Measurements from ENCODE around the gene EFCAB11.
A peak's percentile ranks its signal among the peaks of the same experiment; 100 is the strongest.

Gene EFCAB11

GRCh38 chr14:89954070-89955021 is at the start of gene EFCAB11:
EFCAB11 (minus strand) TSS chr14:89954730; CDS start chr14:89954660, 70 bp downstream.
- peak; percentile 97 for DNase-seq

- DNase-seq = no peak
These were observed 49.2 kb upstream of the EFCAB11 start for GRCh38 chr14:90003526-90004307.

DNA sequence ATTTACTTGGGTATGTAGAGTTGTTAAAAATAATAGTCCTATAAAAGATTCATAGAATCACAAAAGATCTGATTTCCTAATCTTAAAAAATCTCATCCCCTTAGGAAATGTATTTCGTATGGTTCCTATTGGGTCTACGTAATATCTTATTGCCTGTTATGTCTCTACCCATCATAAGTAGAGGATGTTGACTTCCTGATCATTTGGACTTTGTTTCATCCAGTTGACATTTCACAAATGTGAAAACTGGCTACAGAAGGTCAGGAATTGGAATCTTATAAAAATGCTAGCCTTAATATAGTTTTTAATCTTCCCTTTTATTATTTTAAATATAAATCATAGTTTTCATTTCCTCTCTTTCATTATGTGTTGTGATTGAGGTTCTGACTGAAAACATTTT is 46.4 kb upstream of the EFCAB11 start:
- DNase-seq = no peak

DNA sequence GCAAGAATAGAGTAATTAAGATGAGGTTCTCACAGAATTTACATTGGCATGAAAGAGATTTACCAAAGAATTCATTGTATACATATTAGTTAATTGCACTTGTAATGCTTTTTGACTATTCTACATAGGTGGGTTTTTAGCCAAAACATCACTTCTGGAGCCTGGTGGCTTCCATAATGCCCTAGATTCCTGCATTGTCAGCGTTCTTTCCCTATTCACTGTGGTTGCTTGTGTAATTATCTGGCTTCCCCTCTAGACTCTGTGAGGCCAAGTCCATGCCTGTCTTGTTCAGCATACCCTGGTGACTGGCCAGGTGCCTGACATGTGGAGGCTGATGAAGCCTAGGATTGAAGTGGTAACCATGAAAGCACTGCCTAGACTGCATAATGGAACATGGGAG is 42.4 kb upstream of the EFCAB11 start:
- no peak for DNase-seq

DNA sequence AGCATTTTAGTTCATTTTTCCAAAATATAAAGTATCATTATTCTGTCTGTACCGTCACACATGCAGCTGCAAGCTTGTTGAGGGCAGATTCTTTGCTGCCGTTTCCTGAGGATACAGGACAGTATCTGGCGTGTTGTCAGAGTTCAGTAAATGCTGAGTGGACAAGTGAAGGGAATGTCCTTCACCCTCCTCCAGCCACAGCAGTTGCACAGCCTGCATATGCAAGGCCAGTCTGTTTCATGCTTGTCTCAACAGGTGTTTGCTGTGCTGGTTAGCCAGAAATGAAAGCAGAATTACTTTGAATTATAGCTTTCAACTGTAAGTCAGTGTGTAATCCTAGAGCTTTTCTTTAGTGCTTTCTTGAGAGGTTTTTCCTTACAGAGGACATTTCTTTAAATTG is 37.7 kb upstream of the EFCAB11 start:
- no peak for DNase-seq

DNA sequence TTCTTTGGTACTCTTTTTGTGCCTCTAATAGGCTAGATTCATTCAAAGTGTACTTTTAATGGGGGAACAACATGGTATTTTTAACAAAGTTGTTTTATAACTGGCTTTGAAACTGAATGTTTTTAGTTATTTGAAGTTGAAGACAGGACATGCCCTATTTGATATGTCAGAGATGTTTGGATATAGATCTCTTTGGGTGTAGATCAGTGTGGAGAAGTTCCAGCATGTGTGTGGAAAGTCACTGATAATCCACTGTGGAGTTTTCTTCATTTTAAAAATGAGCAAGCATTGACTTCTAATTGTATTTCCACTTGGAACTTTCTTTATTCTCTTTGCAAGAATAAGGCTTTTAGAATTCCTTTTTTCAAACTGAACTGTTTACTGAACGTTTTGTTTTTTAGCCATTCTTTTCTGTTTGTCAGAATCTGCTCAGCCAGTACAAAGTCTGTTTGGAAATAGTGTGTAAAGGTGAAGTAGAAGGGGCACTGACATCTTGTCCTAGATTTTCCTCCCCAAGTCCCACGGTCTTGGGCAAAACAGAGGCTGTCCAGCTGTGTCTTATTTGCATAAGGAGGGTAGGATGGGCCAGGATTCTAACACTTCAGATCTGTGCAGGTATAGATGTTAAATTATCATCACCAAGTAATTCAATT is 36.2 kb upstream of the EFCAB11 start:
- DNase-seq = no peak

DNA sequence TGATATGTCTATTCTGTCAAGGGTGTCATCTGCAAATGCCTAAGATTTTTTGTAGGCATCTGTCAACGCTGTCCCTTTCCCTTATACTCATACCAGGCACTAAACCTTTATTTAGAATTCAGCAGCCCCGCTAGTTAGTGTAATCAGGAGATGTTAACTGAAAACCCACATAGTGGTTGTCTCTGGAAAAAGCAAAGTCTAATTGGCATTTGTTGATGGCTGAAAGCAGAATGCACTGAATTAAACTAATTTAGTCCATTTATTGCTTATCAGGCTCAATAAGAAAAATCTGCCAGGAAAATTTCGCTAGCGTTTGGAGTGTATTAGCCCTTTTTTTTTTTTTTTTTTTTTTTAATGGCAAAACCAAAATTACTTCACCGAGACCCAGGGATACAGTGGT is 35.7 kb upstream of the EFCAB11 start:
- DNase-seq = no peak

- DNase-seq = no peak
These were observed 34.3 kb upstream of the EFCAB11 start for GRCh38 chr14:89988787-89989186.

GRCh38 chr14:89987161-89987475 is 32.6 kb upstream of the EFCAB11 start:
- no peak for DNase-seq

DNA sequence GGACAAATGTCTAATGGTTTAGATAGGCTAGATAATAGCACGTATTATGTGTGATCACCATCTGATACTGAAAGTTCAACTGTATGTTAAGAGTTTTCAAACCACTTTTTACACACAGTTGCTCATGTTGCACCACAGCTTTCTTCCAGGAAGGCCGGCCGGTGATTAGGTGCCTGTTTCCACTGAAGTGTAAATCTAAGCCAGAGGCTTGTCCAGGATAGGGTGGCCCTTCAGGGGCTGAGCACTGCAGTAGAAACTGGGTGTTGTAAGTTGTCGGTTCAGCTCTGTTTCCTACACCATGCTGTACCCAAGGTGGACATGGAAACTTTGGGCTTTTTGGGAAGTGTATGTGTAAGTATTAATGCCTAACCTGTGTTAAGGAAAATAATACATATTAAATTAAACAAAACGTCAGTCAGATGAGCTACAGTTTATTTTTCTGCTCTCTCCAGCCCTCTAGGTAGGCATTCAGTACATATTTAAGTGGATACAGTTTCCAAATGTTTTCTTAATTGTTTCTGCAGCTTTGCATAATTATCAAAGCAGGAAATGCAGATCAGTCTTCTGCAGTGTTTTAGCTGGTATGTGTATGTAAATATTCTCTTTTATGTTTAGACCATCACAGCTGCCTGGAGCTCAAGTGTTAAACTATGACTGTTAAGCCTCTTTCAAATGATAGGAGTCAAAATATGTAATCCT is 32.1 kb upstream of the EFCAB11 start:
- DNase-seq = no peak

DNA sequence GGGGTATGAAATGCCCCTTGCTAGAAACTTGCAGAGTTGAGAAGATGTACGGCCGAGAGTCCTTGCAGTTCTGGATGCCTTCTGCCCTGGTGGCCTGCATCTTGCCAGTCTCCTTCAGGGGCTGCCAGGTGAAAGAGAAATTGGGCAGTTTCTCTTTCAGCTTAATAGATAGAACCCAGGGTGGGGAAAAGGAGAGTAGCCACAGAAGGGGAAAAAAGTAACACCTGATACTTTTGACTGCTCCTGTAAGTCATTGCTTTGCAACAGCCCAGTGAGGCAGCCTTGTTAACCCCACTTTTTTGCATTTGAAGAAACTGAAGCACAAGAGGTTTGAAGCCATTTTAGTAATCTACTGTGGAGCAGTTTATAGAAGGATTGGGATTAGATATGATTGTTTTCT is 28.8 kb upstream of the EFCAB11 start:
- DNase-seq = no peak

- no peak for DNase-seq
These were observed 24.1 kb upstream of the EFCAB11 start for GRCh38 chr14:89978656-89979055.

- DNase-seq = no peak
These were observed 23.1 kb upstream of the EFCAB11 start for GRCh38 chr14:89977668-89978067.

DNA sequence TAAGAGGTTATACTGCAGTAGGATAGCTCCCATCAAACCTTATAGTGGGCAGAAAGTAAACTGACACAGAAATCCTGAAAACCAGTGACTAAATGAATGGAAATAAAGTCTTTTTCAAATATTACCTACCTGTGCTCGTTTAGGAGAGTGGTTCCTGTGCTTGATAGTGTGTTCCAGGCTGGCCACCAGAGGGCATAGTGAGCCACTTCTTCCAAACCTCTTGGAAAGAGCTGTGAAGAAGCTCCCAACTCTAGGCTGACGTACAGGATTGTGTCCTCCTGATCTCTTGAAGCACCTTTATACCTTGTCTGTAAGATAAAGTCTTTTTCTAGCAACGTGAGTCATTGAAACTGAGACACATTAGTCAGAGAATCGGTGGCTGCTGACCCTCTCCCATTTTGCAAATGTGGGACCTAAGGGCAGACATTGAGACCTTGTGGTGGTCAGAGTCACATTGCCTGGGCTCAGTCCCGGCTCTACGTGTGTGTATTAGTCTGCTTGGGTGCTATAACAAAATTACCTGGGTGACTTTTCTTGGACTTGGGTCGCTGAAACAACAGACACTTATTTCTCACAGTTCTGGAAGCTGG is 18.8 kb upstream of the EFCAB11 start:
- DNase-seq = no peak

DNA sequence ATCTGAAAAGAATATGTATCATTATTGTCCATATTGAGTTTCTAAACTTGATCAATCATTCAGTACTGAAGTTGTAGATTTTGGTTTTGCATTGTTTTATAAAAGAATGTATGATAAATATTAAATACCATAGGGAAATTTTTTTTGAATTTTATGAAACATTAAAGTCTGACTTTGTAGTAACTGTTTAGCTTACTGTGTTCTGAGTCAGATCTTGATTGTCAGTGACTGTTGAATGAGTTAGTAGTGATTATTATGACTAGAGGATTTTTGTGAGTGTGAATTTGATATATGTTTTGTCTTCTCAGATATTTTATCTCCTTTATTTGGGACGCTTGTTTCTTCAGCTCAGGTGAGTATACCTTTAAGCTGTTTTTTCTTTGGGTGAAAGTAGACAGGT is 11.3 kb upstream of the EFCAB11 start:
- DNase-seq = no peak

DNA sequence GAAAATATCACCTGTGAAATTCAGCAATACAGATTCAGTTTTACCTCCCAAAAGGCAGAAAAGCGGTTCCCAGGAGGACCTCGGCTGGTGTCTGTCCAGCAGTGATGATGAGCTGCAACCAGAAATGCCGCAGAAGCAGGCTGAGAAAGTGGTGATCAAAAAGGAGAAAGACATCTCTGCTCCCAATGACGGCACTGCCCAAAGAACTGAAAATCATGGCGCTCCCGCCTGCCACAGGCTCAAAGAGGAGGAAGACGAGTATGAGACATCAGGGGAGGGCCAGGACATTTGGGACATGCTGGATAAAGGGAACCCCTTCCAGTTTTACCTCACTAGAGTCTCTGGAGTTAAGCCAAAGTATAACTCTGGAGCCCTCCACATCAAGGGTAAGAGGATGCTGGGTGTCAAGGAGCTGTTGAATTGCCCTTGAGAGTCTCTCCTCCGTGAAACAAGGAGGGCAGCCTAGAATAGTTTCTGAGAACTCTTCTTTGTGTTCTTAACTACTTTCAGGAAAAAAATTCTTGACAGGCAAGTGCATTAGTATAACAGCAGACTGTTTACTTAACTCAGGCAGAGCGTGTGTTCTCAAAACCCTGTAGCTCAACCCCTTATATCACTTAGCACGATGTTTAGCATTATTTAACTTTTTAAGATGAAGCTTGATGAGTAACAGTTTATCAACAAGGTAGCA is 8.9 kb upstream of the EFCAB11 start:
- no peak for DNase-seq

DNA sequence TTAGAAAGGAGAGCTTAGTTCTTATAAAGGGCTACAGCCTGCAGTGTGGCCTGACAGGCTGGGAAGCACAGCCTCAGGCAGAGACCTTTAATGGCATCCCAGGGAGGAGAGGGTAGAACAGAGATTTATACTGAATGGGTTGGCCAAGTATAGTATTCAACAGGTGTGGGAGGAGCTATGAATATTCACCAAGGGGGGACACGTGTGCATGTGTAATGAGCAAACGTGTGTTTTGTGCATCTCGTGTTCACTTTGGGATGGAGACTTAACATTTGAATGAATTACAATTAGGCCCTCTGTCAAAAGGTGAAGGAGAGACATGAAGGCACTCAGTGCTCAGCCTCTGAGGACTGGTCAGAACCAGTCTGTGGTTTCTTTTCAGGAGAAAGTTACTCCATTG is 6.4 kb upstream of the EFCAB11 start:
- no peak for DNase-seq

GRCh38 chr14:89959853-89960445 is 5.4 kb upstream of the EFCAB11 start:
- DNase-seq = no peak

- DNase-seq = no peak
These were observed 4.4 kb upstream of the EFCAB11 start for GRCh38 chr14:89958966-89959365.

- no peak for DNase-seq
These were observed 3.3 kb upstream of the EFCAB11 start for GRCh38 chr14:89957791-89958190.

- DNase-seq = no peak
These were observed 2.8 kb upstream of the EFCAB11 start for GRCh38 chr14:89957376-89957775.

GRCh38 chr14:89956661-89957009 is 2.1 kb upstream of the EFCAB11 start:
- DNase-seq = no peak

Measured in SIG-M5 (cell line).